Neural cell (in vitro differentiated cells): Measurements from ENCODE around the gene TXNDC11. TPM values are rescaled to one million over a fixed set of nuclear protein-coding genes. Genes with fewer than 3 reads are reported as not detected.

Experiments used
- H2AFZ ChIP-seq: fragments of 200-600, 300-800 bp; sonication (generic), shearing (Covaris generic); 2 replicates; pipeline ENCODE4 v1.6.0; 2014; ENCODE audit warnings: low read depth, mild to moderate bottlenecking, antibody characterized with exemption, low read length, moderate library complexity
- H3F3A ChIP-seq: fragments of 200-600 bp; shearing (Covaris generic); 2 replicates; pipeline ENCODE4 v1.6.1; 2016; ENCODE audit warnings: mild to moderate bottlenecking, moderate library complexity, mixed read lengths, antibody characterized with exemption, low read length; ENCODE audit not compliant: insufficient read depth, poor library complexity, severe bottlenecking
- H3K27ac ChIP-seq: fragments of 200-600, 300-800 bp; sonication (generic), shearing (Covaris generic); 2 replicates; pipeline ENCODE4 v1.5.1; 2014; ENCODE audit warnings: mild to moderate bottlenecking, low read length, moderate library complexity
- H3K27me3 ChIP-seq: fragments of 300-800, 200-600 bp; sonication (generic), shearing (Covaris generic); 2 replicates; pipeline ENCODE4 v1.6.0; 2014; ENCODE audit warnings: mild to moderate bottlenecking, low read depth, low read length, moderate library complexity; ENCODE audit not compliant: insufficient read depth
- H3K36me3 ChIP-seq: fragments of 300-800, 200-600 bp; sonication (generic), shearing (Covaris generic); 2 replicates; pipeline ENCODE4 v1.5.1; 2014; ENCODE audit warnings: mild to moderate bottlenecking, antibody characterized with exemption, low read length, moderate library complexity; ENCODE audit not compliant: insufficient read depth
- H3K4me2 ChIP-seq: fragments of 300-800, 200-600 bp; sonication (generic), shearing (Covaris generic); 2 replicates; pipeline ENCODE4 v1.6.0; 2014; ENCODE audit warnings: mild to moderate bottlenecking, low read length
- H3K4me3 ChIP-seq: fragments of 300-800, 200-600 bp; sonication (generic), shearing (Covaris generic); 2 replicates; pipeline ENCODE4 v1.5.1; 2014; ENCODE audit warnings: mild to moderate bottlenecking, low read length, moderate library complexity
- H3K79me2 ChIP-seq: fragments of 200-600 bp; shearing (Covaris generic); replicated peaks from 2 replicates; pipeline ENCODE4 v1.6.0; 2014; ENCODE audit warnings: mild to moderate bottlenecking, low read length, moderate library complexity; ENCODE audit not compliant: insufficient read depth
- H3K9ac ChIP-seq: fragments of 300-800, 200-600 bp; sonication (generic), shearing (Covaris generic); 2 replicates; pipeline ENCODE4 v1.6.1; 2016; ENCODE audit warnings: mild to moderate bottlenecking, low read length, mixed read lengths
- H3K9me2 ChIP-seq: fragments of 200-600 bp; shearing (Covaris generic); 2 replicates; pipeline ENCODE4 v1.6.1; 2016; ENCODE audit warnings: mild to moderate bottlenecking, low read length, mixed read lengths; ENCODE audit not compliant: insufficient read depth
- H3K9me3 ChIP-seq: fragments of 200-600, 300-800 bp; sonication (generic), shearing (Covaris generic); 2 replicates; pipeline ENCODE4 v1.6.1; 2016; ENCODE audit warnings: mild to moderate bottlenecking, mixed run types, low read length, moderate library complexity, mixed read lengths
- H4K20me1 ChIP-seq: fragments of 200-600 bp; shearing (Covaris generic); 2 replicates; pipeline ENCODE4 v1.6.1; 2016; ENCODE audit warnings: mild to moderate bottlenecking, mixed run types; ENCODE audit not compliant: insufficient read depth
- EP300 ChIP-seq: fragments of 450-650 bp; conservative IDR thresholded peaks from 2 replicates; pipeline ENCODE4 v1.6.1; 2014; ENCODE audit warnings: antibody characterized with exemption, mild to moderate bottlenecking, moderate library complexity; ENCODE audit not compliant: poor library complexity, severe bottlenecking
- EZH2 ChIP-seq: fragments of 200-600, 300-800 bp; shearing (Covaris generic), sonication (generic); IDR thresholded peaks from 2 replicates; pipeline ENCODE4 v1.6.1; 2014; ENCODE audit warnings: antibody characterized with exemption, low read length, borderline replicate concordance, mild to moderate bottlenecking; ENCODE audit not compliant: insufficient read depth, poor library complexity, severe bottlenecking
- MXI1 ChIP-seq: fragments of 450-650 bp; conservative IDR thresholded peaks from 2 replicates; pipeline ENCODE4 v1.6.1; 2014; ENCODE audit warnings: antibody characterized with exemption, mild to moderate bottlenecking; ENCODE audit not compliant: poor library complexity, severe bottlenecking
- POLR2AphosphoS5 ChIP-seq: IDR thresholded peaks from 2 replicates; pipeline ENCODE4 v1.6.1; 2012
- SMC3 ChIP-seq: fragments of 450-650 bp; conservative IDR thresholded peaks from 2 replicates; pipeline ENCODE4 v1.6.1; 2014; ENCODE audit warnings: antibody characterized with exemption, mild to moderate bottlenecking, moderate library complexity; ENCODE audit not compliant: poor library complexity
- TAF1 ChIP-seq: IDR thresholded peaks from 2 replicates; pipeline ENCODE4 v1.6.1; 2012; ENCODE audit warnings: low read depth
- polyA plus RNA-seq: library from polyadenylated mRNA; depleted of rRNA; stranded (reverse); fragments of >200 nt; gene quantifications from 2 replicates; pipeline ENCODE4 v1.2.3, GENCODE V29; 2014
- TF ChIP-seq, protein P1 (sequence below): IDR thresholded peaks from 2 replicates; pipeline ENCODE4 v1.6.1; 2012; ENCODE audit warnings: borderline replicate concordance

TXNDC11 gene
- polyA plus RNA-seq, 1 donor from 2014 or later: 10.9 TPM

DNA sequence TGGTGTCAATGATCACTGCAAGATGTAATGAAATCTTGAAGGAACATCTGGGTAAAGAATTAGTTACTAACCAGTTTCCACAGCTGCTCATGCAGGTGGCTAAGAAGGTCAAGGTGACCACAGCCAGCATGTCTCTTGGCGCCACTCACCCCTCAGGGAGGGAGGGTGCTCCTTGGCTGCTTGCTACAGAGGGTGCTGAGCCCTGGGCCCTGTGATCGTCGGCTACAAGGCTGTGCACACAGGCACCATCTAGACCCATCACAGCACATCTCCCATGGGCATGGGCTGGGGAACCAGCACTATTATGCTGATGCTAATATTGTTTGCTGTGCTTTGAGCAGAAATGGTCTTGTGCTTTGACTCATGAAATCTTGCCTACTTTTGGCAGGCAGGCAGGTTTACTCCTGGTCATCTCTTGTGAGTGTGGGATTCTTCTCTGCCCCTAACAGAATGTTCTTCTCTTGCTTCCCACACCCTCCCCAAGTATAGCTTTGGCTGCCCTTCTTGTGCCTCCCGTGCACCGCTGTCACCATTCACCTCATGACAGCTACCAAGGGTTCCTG, 36.4 kb downstream of the TXNDC11 start:
- no peaks in the 10 kb centered on the region for H3K79me2 ChIP-seq
- H3F3A ChIP-seq: no peaks in the 10 kb centered on the region
- no peak for TF ChIP-seq SMC3
- no peaks in the 10 kb centered on the region for H4K20me1 ChIP-seq
- H3K9ac ChIP-seq: no peak overlapping the region
- H3K27me3 ChIP-seq: no peaks in the 10 kb centered on the region
- H3K27ac ChIP-seq: no peak overlapping the region
- H3K9me2 ChIP-seq: no peaks in the 10 kb centered on the region
- H3K4me3 ChIP-seq: no peak overlapping the region
- no peaks in the 10 kb centered on the region for H3K9me3 ChIP-seq
- H2AFZ ChIP-seq: no peak overlapping the region
- H3K4me2 ChIP-seq: no peak overlapping the region
- H3K36me3 ChIP-seq: no peaks in the 10 kb centered on the region

DNA sequence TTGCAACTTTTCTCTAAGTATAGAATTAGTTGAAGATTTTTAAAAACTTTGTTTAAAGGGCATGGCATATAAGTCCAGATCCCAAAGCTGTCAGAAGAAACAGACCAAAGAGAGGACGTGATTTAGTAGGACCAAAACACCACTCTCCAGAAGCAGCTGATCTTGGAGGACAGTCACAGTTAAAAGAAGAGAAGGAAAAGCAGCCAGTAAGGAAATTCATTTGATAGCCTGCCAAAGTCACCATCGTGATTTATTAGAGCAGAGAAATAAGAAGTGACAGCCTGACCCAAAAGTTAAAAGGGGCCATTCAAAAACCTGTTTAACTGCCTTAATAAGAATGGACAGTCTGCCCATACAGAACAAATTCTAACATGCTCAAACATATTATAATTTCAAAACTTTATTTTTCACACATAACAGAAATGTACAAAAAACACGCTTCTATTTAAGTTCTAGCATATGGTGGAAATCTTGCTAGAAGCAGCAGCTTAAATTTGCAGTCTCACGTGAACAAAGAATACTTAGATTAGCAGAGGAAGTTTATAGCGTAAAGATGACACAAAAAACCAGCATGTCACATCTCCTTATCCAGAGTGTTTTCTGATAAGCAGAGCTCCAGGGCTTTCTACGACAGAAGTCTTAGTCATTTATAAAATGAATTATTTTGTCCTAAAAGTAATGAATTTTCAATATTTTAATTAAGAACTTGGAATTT, 37.2 kb downstream of the TXNDC11 start:
- Histone ChIP-seq H3K9me2 (no peaks in the 10 kb centered on the region), H3K36me3 (no peaks in the 10 kb centered on the region), H4K20me1 (no peaks in the 10 kb centered on the region), H3K4me2 (no peak overlapping the region), H3K27me3 (no peaks in the 10 kb centered on the region), H3K9ac (no peak overlapping the region), H2AFZ (no peak overlapping the region), H3K27ac (no peak overlapping the region), H3K9me3 (no peaks in the 10 kb centered on the region), H3F3A (no peaks in the 10 kb centered on the region), H3K4me3 (no peak overlapping the region), H3K79me2 (no peaks in the 10 kb centered on the region)
- no peak for TF ChIP-seq MXI1
- TF ChIP-seq SMC3: no peak
- TF ChIP-seq EZH2: no peak

DNA sequence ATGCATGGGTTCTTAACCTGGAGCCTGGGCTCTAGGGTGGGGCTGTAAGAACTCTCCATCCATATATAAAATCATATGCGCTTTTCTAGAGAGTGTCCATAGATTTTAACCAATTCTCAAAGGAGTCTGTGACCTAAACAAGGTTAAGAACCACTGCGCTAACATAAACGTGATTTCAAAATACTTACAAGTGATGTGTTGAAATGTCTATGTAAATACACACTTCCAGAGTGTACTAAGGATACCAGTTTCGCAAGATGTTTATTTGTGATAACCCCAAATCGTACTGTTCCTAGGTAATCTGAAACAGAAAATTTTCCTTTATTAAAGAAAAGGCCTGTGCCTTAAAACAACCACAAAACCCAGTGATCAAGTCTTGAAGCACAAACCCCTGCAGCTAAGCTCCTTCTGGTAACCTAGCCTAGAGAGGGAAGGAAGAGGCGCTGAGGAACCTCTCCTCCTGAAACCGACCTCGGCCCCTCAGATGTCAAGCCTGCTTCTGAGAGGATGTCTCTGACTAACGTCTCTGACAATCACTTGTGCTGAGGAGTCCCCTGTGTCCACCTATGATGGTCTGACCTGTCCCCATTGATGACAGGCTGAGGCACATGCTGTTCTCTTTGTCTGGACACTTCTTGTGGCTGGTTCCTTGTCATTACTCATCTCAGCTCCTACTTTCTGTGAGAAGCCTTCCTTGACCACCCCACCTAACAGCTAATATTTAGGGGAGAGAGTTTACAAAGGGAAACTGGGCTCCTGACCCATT, 42.2 kb downstream of the TXNDC11 start:
- H3K9me2 ChIP-seq: no peaks in the 10 kb centered on the region
- no peak overlapping the region for H3K9ac ChIP-seq
- no peak overlapping the region for H3K4me3 ChIP-seq
- H4K20me1 ChIP-seq: no peaks in the 10 kb centered on the region
- H2AFZ ChIP-seq: no peak overlapping the region
- no peaks in the 10 kb centered on the region for H3F3A ChIP-seq
- H3K79me2 ChIP-seq: no peaks in the 10 kb centered on the region
- H3K4me2 ChIP-seq: no peak overlapping the region
- no peak overlapping the region for H3K27ac ChIP-seq
- H3K9me3 ChIP-seq: no peaks in the 10 kb centered on the region
- no peaks in the 10 kb centered on the region for H3K36me3 ChIP-seq
- TF ChIP-seq EP300: no peak
- TF ChIP-seq, protein P1, sequence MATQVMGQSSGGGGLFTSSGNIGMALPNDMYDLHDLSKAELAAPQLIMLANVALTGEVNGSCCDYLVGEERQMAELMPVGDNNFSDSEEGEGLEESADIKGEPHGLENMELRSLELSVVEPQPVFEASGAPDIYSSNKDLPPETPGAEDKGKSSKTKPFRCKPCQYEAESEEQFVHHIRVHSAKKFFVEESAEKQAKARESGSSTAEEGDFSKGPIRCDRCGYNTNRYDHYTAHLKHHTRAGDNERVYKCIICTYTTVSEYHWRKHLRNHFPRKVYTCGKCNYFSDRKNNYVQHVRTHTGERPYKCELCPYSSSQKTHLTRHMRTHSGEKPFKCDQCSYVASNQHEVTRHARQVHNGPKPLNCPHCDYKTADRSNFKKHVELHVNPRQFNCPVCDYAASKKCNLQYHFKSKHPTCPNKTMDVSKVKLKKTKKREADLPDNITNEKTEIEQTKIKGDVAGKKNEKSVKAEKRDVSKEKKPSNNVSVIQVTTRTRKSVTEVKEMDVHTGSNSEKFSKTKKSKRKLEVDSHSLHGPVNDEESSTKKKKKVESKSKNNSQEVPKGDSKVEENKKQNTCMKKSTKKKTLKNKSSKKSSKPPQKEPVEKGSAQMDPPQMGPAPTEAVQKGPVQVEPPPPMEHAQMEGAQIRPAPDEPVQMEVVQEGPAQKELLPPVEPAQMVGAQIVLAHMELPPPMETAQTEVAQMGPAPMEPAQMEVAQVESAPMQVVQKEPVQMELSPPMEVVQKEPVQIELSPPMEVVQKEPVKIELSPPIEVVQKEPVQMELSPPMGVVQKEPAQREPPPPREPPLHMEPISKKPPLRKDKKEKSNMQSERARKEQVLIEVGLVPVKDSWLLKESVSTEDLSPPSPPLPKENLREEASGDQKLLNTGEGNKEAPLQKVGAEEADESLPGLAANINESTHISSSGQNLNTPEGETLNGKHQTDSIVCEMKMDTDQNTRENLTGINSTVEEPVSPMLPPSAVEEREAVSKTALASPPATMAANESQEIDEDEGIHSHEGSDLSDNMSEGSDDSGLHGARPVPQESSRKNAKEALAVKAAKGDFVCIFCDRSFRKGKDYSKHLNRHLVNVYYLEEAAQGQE: no peak
- TF ChIP-seq POLR2AphosphoS5: no peak
- TF ChIP-seq EZH2: no peak
- no peak for TF ChIP-seq TAF1
- H3K27me3 ChIP-seq: no peaks in the 10 kb centered on the region
